NCI-H82 treated with DMSO at 0.1 percent for 48 hours (cell line): Measurements from ENCODE around the gene MFRP.

ENCODE experiments used
- DNase-seq: peaks from one replicate; lab custom pipeline; 2025; ENCODE audit not compliant: unreplicated experiment; lab: John Stamatoyannopoulos, UW

Gene MFRP

GRCh38 chr11:119319136-119319699 is 27.3 kb downstream of the MFRP start:
- DNase-seq = no peak

GRCh38 chr11:119318240-119319135 is 28.0 kb downstream of the MFRP start:
- DNase-seq = no peak

GRCh38 chr11:119317592-119318239 is 28.8 kb downstream of the MFRP start:
- no peak for DNase-seq

GRCh38 chr11:119316729-119317591 is 29.5 kb downstream of the MFRP start, which contains the start of gene MCAM:
TSS of gene MCAM (minus strand) at chr11:119317130. CDS start at chr11:119317101, 29 bp downstream.
- DNase-seq = no peak

- DNase-seq = no peak
These were observed 30.3 kb downstream of the MFRP start for GRCh38 chr11:119316016-119316728.

- DNase-seq = no peak
These were observed 31.1 kb downstream of the MFRP start for GRCh38 chr11:119315131-119316015.

- no peak for DNase-seq
These were observed 31.8 kb downstream of the MFRP start for GRCh38 chr11:119314726-119315125.

- DNase-seq = no peak
These were observed 35.8 kb downstream of the MFRP start for GRCh38 chr11:119310682-119311052.

- no peak for DNase-seq
These were observed 36.4 kb downstream of the MFRP start for GRCh38 chr11:119309953-119310681.

- no peak for DNase-seq
These were observed 37.1 kb downstream of the MFRP start for GRCh38 chr11:119309411-119309810.

- no peak for DNase-seq
These were observed 38.5 kb downstream of the MFRP start for GRCh38 chr11:119307974-119308373.

- DNase-seq = no peak
These were observed 39.3 kb downstream of the MFRP start for GRCh38 chr11:119307219-119307618.

GRCh38 chr11:119306373-119306890 is 40.1 kb downstream of the MFRP start:
- DNase-seq = no peak

- no peak for DNase-seq
These were observed 40.7 kb downstream of the MFRP start for GRCh38 chr11:119305556-119306372.

- no peak for DNase-seq
These were observed 43.2 kb downstream of the MFRP start for GRCh38 chr11:119303227-119303718.

GRCh38 chr11:119300198-119300964 is 46.1 kb downstream of the MFRP start:
- DNase-seq = no peak

- no peak for DNase-seq
These were observed 47.1 kb downstream of the MFRP start for GRCh38 chr11:119299416-119299815.
